Activated B cell treated with CpG ODN at 0.5 μM for 24 hours (primary cell): ENCODE results near the gene ODAD3. TPM values are rescaled to one million over a fixed set of nuclear protein-coding genes. Genes with fewer than 3 reads are reported as not detected.
"Not testable (repeated sequence)": the region's sequence is repeated elsewhere in the genome, so short reads cannot be mapped to it uniquely, and the experiment has no call there.

Source experiments
- ATAC-seq: fragments of 200-7000 bp; cut with Tn5 transposase; one replicate; pipeline ENCODE4 v1.10.0; 2021; ENCODE audit warnings: low read depth, mild to moderate bottlenecking, moderate library complexity
- CTCF ChIA-PET: fragments of 350-600 bp; sonication (Branson Sonifier 250); formaldehyde crosslinking; loops from one replicate; lab custom pipeline; 2021; ENCODE audit warnings: antibody characterized with exemption; lab: Charles Lee
- POLR2A ChIA-PET: fragments of 350-600 bp; sonication (Branson Sonifier 250); formaldehyde crosslinking; loops from one replicate; lab custom pipeline; 2021; ENCODE audit warnings: antibody characterized with exemption; lab: Charles Lee
- DNase-seq: peaks from one replicate; pipeline ENCODE4 v3.0.0; 2022
- H3K27ac Mint-ChIP-seq: one replicate; pipeline ENCODE4 v1.8.0; 2020; ENCODE audit warnings: mixed read lengths
- H3K27me3 Mint-ChIP-seq: one replicate; pipeline ENCODE4 v1.8.0; 2021; ENCODE audit warnings: mixed read lengths
- H3K36me3 Mint-ChIP-seq: one replicate; pipeline ENCODE4 v1.8.0; 2021; ENCODE audit warnings: low read depth, mixed read lengths
- H3K4me1 Mint-ChIP-seq: one replicate; pipeline ENCODE4 v1.8.0; 2021; ENCODE audit warnings: mixed read lengths
- H3K4me3 Mint-ChIP-seq: one replicate; pipeline ENCODE4 v1.8.0; 2020; ENCODE audit warnings: mild to moderate bottlenecking, mixed read lengths
- H3K9me3 Mint-ChIP-seq: one replicate; pipeline ENCODE4 v1.8.0; 2020; ENCODE audit warnings: mixed read lengths
- intact Hi-C: fragments of 100-400 bp; cut with micrococcal nuclease; formaldehyde crosslinking; loops from one replicate; pipeline ENCODE4 v1.15.1; 2024
- total RNA-seq: library from RNA; stranded (reverse); gene quantifications from 2 replicates; pipeline ENCODE4 v1.2.3, GENCODE V29; 2022
- TF ChIP-seq, protein P1 (sequence below): fragments of 200-600 bp; IDR thresholded peaks from one replicate; pipeline ENCODE4 v1.8.0; 2022; ENCODE audit warnings: antibody characterized with exemption, mild to moderate bottlenecking

Gene ODAD3
- total RNA-seq, 1 donor from 2014 or later, result 0.29 TPM

DNA sequence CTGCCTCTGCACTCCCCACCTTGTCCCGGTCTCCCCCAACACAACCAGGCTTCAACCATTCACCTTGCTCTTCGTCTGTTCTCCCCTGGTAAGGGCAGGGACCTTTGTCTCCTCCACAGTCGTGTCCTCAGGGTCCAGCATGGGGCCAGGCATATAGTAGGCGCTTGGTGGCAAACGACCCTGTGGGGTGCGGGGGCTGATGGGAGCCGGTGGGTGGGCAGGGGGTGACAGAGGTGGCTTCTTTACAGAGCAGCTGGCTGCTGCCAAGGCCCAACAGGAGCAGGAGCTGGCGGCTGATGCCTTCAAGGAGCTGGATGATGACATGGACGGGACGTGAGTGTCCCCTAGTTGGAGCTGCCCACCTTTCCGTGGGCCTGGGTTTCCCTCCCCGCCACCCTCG lies 10.2 kb upstream of the ODAD3 start:
- intact Hi-C loops, result loop anchor here (10.0 kb wide), 1 partner anchor 310 kb away; no protein-coding TSS in a partner anchor
- POLR2A ChIA-PET, result no interaction called here
- no peak overlapping the region for H3K27ac Mint-ChIP-seq

DNA sequence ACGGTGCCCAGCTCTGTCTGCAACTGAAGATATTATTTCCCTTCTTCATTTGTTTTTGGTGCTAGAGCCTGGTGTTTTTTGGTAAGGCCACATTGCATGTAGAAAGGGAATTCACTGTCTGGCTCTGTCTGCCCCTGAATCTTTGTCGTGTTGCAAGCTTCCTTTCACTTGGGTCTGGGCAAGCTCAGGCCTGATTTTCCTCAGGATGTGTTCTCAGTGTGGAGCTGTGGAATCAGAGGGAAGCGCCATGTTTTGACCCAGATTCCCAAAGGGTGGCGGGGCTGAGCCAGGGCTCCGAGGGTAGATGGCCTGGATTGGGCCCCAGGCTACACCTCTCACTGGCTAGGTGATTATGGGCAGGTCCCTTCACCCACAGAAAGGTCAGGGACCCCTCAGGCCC lies 9.1 kb upstream of the ODAD3 start:
- Mint-ChIP-seq H3K9me3 (no peaks in the 10 kb centered on the region), H3K36me3 (peaks cover 72% of the 10 kb centered on the region), H3K4me3 (no peak overlapping the region), H3K4me1 (peaks cover 9% of the 10 kb centered on the region), H3K27me3 (no peaks in the 10 kb centered on the region), H3K27ac (no peak overlapping the region)
- TF ChIP-seq, protein P1, sequence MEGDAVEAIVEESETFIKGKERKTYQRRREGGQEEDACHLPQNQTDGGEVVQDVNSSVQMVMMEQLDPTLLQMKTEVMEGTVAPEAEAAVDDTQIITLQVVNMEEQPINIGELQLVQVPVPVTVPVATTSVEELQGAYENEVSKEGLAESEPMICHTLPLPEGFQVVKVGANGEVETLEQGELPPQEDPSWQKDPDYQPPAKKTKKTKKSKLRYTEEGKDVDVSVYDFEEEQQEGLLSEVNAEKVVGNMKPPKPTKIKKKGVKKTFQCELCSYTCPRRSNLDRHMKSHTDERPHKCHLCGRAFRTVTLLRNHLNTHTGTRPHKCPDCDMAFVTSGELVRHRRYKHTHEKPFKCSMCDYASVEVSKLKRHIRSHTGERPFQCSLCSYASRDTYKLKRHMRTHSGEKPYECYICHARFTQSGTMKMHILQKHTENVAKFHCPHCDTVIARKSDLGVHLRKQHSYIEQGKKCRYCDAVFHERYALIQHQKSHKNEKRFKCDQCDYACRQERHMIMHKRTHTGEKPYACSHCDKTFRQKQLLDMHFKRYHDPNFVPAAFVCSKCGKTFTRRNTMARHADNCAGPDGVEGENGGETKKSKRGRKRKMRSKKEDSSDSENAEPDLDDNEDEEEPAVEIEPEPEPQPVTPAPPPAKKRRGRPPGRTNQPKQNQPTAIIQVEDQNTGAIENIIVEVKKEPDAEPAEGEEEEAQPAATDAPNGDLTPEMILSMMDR, result no peak
- POLR2A ChIA-PET, result interaction anchor here (0.7 to 1.3 kb wide), 2 partner anchors 70 to 318 kb away, joined by 4 to 5 read pairs; partner anchors contain the start of gene SWSAP1
- CTCF ChIA-PET, result interaction anchor here (1.3 to 2.0 kb wide), 3 partner anchors 9 to 64 kb away, joined by 3 to 12 read pairs (median 8); partner anchors contain the start of genes ODAD3 and PRKCSH
- DNase-seq (no peak), ATAC-seq (no peak)
- intact Hi-C loops, result loop anchor here (10.0 kb wide), 1 partner anchor 309 kb away; no protein-coding TSS in a partner anchor

More for the DNA sequence above, 10.2 kb upstream of the ODAD3 start:
- ATAC-seq, result no peak
- Mint-ChIP-seq H3K27me3 (no peaks in the 10 kb centered on the region), H3K4me1 (peaks cover 9% of the 10 kb centered on the region), H3K9me3 (no peaks in the 10 kb centered on the region), H3K4me3 (no peak overlapping the region), H3K36me3 (peaks cover 74% of the 10 kb centered on the region)
- DNase-seq, result no peak
- CTCF ChIA-PET, result interaction anchor here (1.2 kb wide), 1 partner anchor 62 kb away, joined by 5 read pairs; no protein-coding TSS in a partner anchor
- TF ChIP-seq, protein P1, result no peak

DNA sequence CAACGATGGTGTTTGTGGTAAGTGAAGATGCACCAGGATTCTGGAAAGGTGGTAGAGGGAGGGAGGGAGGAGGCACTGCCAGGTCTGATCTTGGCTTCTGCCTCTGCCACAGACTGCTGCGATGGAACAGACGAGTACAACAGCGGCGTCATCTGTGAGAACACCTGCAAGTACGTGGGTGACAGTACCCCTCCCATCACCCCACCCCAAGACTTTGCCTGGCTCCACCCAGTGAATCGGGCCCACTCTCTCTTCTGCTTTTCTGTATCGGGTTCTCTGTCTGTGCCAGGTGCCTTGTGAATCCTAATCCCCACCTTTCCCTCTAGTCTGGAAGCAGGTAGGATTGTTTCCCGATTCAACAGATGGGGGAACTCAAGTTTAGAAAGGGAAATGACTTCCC lies 3.0 kb upstream of the ODAD3 start:
- CTCF ChIA-PET, result interaction anchor here (0.7 kb wide), 1 partner anchor 147 kb away, joined by 3 read pairs; no protein-coding TSS in a partner anchor
- TF ChIP-seq, protein P1, result no peak
- intact Hi-C loops, result loop anchor here (5.0 kb wide), 1 partner anchor 149 kb away; no protein-coding TSS in a partner anchor
- Mint-ChIP-seq H3K36me3 (peaks cover 62% of the 10 kb centered on the region), H3K4me3 (peak overlapping the region; percentile 67), H3K4me1 (peaks cover 50% of the 10 kb centered on the region), H3K27me3 (no peaks in the 10 kb centered on the region), H3K27ac (peak overlapping the region; percentile 90), H3K9me3 (no peaks in the 10 kb centered on the region)
- POLR2A ChIA-PET, result interaction anchor here (0.6 to 1.7 kb wide), 5 partner anchors 16 to 403 kb away, joined by 4 to 8 read pairs (median 4); partner anchors contain the start of gene EPOR
- DNase-seq (peak; percentile 37), ATAC-seq (peak; percentile 8)

DNA sequence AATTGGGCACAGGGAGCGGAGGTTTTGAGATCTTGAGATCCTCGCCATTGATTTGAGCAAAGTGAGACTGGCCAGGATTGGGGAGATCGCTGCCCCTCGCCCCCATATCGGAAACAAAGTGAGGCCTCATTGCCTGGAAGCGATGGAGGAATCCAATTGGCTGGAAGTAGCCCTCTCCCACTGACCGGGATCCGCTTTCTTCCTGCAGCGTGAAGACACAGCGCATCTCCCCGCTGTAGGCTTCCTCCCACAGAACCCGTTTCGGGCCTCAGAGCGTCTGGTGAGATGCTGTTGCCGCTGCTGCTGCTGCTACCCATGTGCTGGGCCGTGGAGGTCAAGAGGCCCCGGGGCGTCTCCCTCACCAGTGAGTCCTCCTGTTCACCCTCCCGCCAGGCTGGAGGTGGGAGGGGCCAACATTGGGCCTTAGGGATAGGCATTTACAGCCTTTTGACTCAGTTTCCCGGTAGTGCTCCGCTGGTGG lies 952 bp upstream of the ODAD3 start:
- H3K27me3 Mint-ChIP-seq, result no peaks in the 10 kb centered on the region
- peaks cover 43% of the 10 kb centered on the region for H3K4me1 Mint-ChIP-seq
- ChIA-PET CTCF (interaction anchor here (0.6 to 1.9 kb wide), 6 partner anchors 10 to 136 kb away, joined by 3 to 9 read pairs (median 6); no protein-coding TSS in a partner anchor), POLR2A (interaction anchor here (0.6 to 1.4 kb wide), 8 partner anchors 13 to 1617 kb away, joined by 3 to 46 read pairs (median 6); partner anchors contain the start of genes FBXL12 and SWSAP1)
- ATAC-seq (no peak), DNase-seq (no peak)
- H3K36me3 Mint-ChIP-seq, result peaks cover 42% of the 10 kb centered on the region
- H3K27ac Mint-ChIP-seq, result peak overlapping the region; percentile 95
- peak overlapping the region; percentile 100 for H3K4me3 Mint-ChIP-seq
- H3K9me3 Mint-ChIP-seq, result no peaks in the 10 kb centered on the region
- TF ChIP-seq, protein P1, result no peak
- intact Hi-C loops, result loop anchor here (1.0 to 5.0 kb wide), 10 partner anchors 14 to 565 kb away; partner anchors contain the start of genes CARM1, CCDC159, ECSIT and TMEM205

DNA sequence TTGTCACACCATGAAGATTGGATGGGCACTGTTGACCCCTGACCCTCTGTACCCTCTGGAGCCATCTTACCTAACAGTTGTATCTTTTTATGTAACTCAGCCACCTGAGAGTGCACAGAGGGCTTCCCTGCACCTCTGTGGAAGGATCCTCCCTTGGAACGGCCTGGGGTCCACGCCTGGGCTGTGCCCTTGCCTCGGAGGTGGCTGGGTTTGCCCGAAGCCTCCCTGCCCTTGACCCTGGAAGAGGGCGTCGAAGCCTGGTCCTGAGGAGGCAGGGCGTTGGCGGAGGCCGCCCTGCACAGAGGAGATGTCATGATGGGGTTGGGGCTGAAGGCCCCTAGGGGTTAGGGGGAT lies 241 bp downstream of the ODAD3 start:
- DNase-seq, result no peak
- H3K36me3 Mint-ChIP-seq, result peaks cover 32% of the 10 kb centered on the region
- ChIA-PET POLR2A (interaction anchor here (0.6 to 1.4 kb wide), 8 partner anchors 12 to 110 kb away, joined by 3 to 46 read pairs (median 6); partner anchors contain the start of genes CCDC159, SWSAP1 and TMEM205), CTCF (interaction anchor here (0.6 to 1.9 kb wide), 7 partner anchors 8 to 88 kb away, joined by 3 to 9 read pairs (median 4); partner anchors contain the start of genes CCDC159 and TMEM205)
- no peaks in the 10 kb centered on the region for H3K9me3 Mint-ChIP-seq
- peak; percentile 1 for ATAC-seq
- H3K27ac Mint-ChIP-seq, result peak overlapping the region; percentile 95
- TF ChIP-seq, protein P1, result no peak
- intact Hi-C loops, result loop anchor here (1.0 to 5.0 kb wide), 10 partner anchors 12 to 564 kb away; partner anchors contain the start of genes CARM1, CCDC159, ECSIT and TMEM205
- H3K27me3 Mint-ChIP-seq, result no peaks in the 10 kb centered on the region
- H3K4me1 Mint-ChIP-seq, result peaks cover 41% of the 10 kb centered on the region
- peak overlapping the region; percentile 100 for H3K4me3 Mint-ChIP-seq

DNA sequence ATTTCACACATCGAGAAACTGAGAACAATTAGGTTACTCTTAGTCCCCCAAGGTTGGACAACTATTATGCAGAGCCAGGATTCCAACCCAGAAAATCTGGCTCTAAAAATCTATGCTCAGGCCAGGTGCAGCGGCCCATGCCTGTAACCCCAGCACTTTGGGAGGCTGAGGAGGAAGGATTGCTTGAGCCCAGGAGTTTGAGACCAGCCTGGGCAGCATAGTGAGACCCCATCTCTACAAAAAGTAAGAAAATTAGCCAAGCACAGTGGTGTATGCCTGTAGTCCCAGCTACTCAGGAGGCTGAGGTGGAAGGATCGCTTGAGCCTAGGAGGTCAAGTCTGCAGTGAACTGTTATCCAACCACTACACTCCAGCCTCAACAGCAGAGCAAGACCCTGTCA lies 1.4 kb downstream of the ODAD3 start:
- ATAC-seq, H3K4me3 Mint-ChIP-seq, intact Hi-C loops, H3K27ac Mint-ChIP-seq, H3K9me3 Mint-ChIP-seq, CTCF ChIA-PET, DNase-seq, H3K27me3 Mint-ChIP-seq: not testable (repeated sequence)
- Mint-ChIP-seq H3K36me3 (peaks cover 27% of the 10 kb centered on the region), H3K4me1 (peaks cover 40% of the 10 kb centered on the region)
- POLR2A ChIA-PET, result interaction anchor here (0.9 kb wide), 1 partner anchor 715 kb away, joined by 7 read pairs; no protein-coding TSS in a partner anchor
